OCI-LY7 (cell line): ENCODE data around the gene UBE2G1. TPM values are rescaled to one million over a fixed set of nuclear protein-coding genes. Genes with fewer than 3 reads are reported as not detected.

ENCODE experiments used
- BruUV-seq: library from RNA; stranded (reverse); fragments of 400-500 nt; replicated peaks from 2 replicates; lab custom pipeline; 2021; lab: Mats Ljungman, UMichigan
- CTCF ChIA-PET: fragments of 300-600 bp; sonication (Branson Sonifier 250); formaldehyde crosslinking; loops from one replicate; lab custom pipeline; 2022; ENCODE audit warnings: antibody characterized with exemption; ENCODE audit not compliant: unreplicated experiment; lab: Charles Lee
- POLR2A ChIA-PET: fragments of 300-600 bp; sonication (Branson Sonifier 250); formaldehyde crosslinking; loops from one replicate; lab custom pipeline; 2022; ENCODE audit warnings: antibody characterized with exemption; lab: Charles Lee
- DNase-seq: peaks from one replicate; pipeline ENCODE4 v3.0.0-alpha.2; 2015; ENCODE audit warnings: low spot score
- H2AFZ ChIP-seq: fragments of 200-600 bp; sonication (generic), shearing (Covaris generic); 2 replicates; pipeline ENCODE4 v1.6.1; 2014; ENCODE audit warnings: mild to moderate bottlenecking, antibody characterized with exemption, low read length, moderate library complexity
- H3K27ac ChIP-seq: fragments of 200-600 bp; sonication (generic); 2 replicates; pipeline ENCODE4 v1.5.1; 2014; ENCODE audit warnings: mixed run types, low read depth, mild to moderate bottlenecking, moderate library complexity, low read length, inconsistent platforms; ENCODE audit not compliant: poor library complexity, severe bottlenecking
- H3K36me3 ChIP-seq: fragments of 200-600 bp; sonication (generic); 2 replicates; pipeline ENCODE4 v1.6.1; 2014; ENCODE audit warnings: mild to moderate bottlenecking, antibody characterized with exemption, low read length, moderate library complexity, mixed read lengths; ENCODE audit not compliant: insufficient read depth
- H3K4me1 ChIP-seq: fragments of 200-600 bp; sonication (generic); 2 replicates; pipeline ENCODE4 v1.5.1; 2014; ENCODE audit warnings: mild to moderate bottlenecking, low read length; ENCODE audit not compliant: insufficient read depth, poor library complexity, severe bottlenecking
- H3K4me2 ChIP-seq: fragments of 200-600 bp; sonication (generic); 2 replicates; pipeline ENCODE4 v1.6.1; 2014; ENCODE audit warnings: mild to moderate bottlenecking, low read length
- H3K4me3 ChIP-seq: fragments of 200-600 bp; sonication (generic); 2 replicates; pipeline ENCODE4 v1.5.1; 2014; ENCODE audit warnings: mild to moderate bottlenecking, low read depth, low read length; ENCODE audit not compliant: poor library complexity, severe bottlenecking
- H3K79me2 ChIP-seq: fragments of 200-600 bp; sonication (generic); 2 replicates; pipeline ENCODE4 v1.6.1; 2016; ENCODE audit warnings: low read depth, mild to moderate bottlenecking, low read length, moderate library complexity, mixed read lengths; ENCODE audit not compliant: insufficient read depth
- H3K9me2 ChIP-seq: fragments of 200-600 bp; sonication (generic); 2 replicates; pipeline ENCODE4 v1.6.1; 2016; ENCODE audit warnings: mild to moderate bottlenecking, low read length, mixed read lengths; ENCODE audit not compliant: insufficient read depth
- H3K9me3 ChIP-seq: fragments of 200-600 bp; sonication (generic); 2 replicates; pipeline ENCODE4 v1.6.1; 2014; ENCODE audit warnings: mild to moderate bottlenecking, mixed run types, low read length, mixed read lengths
- H4K20me1 ChIP-seq: fragments of 200-600 bp; sonication (generic); 2 replicates; pipeline ENCODE4 v1.6.1; 2014; ENCODE audit warnings: mild to moderate bottlenecking, antibody characterized with exemption, low read length, moderate library complexity, mixed read lengths; ENCODE audit not compliant: insufficient read depth
- CTCF ChIP-seq: fragments of 200-600 bp; sonication (generic); conservative IDR thresholded peaks from 2 replicates; pipeline ENCODE4 v1.5.1; 2014; ENCODE audit warnings: mild to moderate bottlenecking, antibody characterized with exemption, low read length, moderate library complexity, mixed read lengths
- EZH2phosphoT487 ChIP-seq: fragments of 200-600 bp; sonication (generic); IDR thresholded peaks from 2 replicates; pipeline ENCODE4 v1.6.1; 2018; ENCODE audit warnings: low read depth, borderline replicate concordance, mild to moderate bottlenecking, mixed run types, antibody characterized with exemption, low read length, moderate library complexity, mixed read lengths
- intact Hi-C: fragments of 100-400 bp; cut with micrococcal nuclease; formaldehyde crosslinking; loops from one replicate; pipeline ENCODE4 v1.10.0; 2022; ENCODE audit not compliant: unreplicated experiment
- small RNA-seq: library from RNA; depleted of rRNA; stranded (forward); fragments of <200 nt; gene quantifications from one replicate; pipeline ENCODE3, GENCODE V24; 2014
- total RNA-seq, 2 experiments: library from RNA; depleted of rRNA in 1 of 2; stranded (reverse); fragments of >200 nt in 1 of 2; shearing (Covaris generic) in 1 of 2; gene quantifications; 2 replicates each; pipeline ENCODE4 v1.2.3, GENCODE V29; 2014 to 2022

Gene UBE2G1
- total RNA-seq, 2 experiments from 2014 or later: 115 to 216 TPM

- H4K20me1 ChIP-seq: no peaks in the 10 kb centered on the region; the same call in 1 of the 2 replicates
- no peak overlapping the region for H2AFZ ChIP-seq
- H3K9me3 ChIP-seq: no peaks in the 10 kb centered on the region
- TF ChIP-seq EZH2phosphoT487 (no peak), CTCF (no peak)
- no peak overlapping the region for H3K4me2 ChIP-seq
- ChIA-PET CTCF (no interaction called here), POLR2A (no interaction called here)
- no peak overlapping the region for H3K27ac ChIP-seq
- intact Hi-C loops: no loop called here
- peaks cover 2% of the 10 kb centered on the region for H3K4me1 ChIP-seq
- peaks cover 47% of the 10 kb centered on the region for H3K36me3 ChIP-seq
- no peaks in the 10 kb centered on the region for H3K9me2 ChIP-seq
- H3K4me3 ChIP-seq: no peak overlapping the region
- H3K79me2 ChIP-seq: no peaks in the 10 kb centered on the region
- no TSS peak for BruUV-seq
- DNase-seq: no peak
Measured at GRCh38 chr17:4221163-4221562, 145.3 kb downstream of the UBE2G1 start.

- Histone ChIP-seq H2AFZ (no peak overlapping the region), H3K4me1 (peaks cover 7% of the 10 kb centered on the region), H3K36me3 (peaks cover 47% of the 10 kb centered on the region), H4K20me1 (no peaks in the 10 kb centered on the region; the same call in 1 of the 2 replicates), H3K9me3 (no peaks in the 10 kb centered on the region), H3K9me2 (no peaks in the 10 kb centered on the region), H3K27ac (no peak overlapping the region), H3K4me3 (no peak overlapping the region), H3K4me2 (no peak overlapping the region), H3K79me2 (no peaks in the 10 kb centered on the region)
- ChIA-PET POLR2A (interaction anchor here (0.6 kb wide), 1 partner anchor 236 kb away, joined by 3 read pairs; no protein-coding TSS in a partner anchor), CTCF (no interaction called here)
- intact Hi-C loops: no loop called here
- no peak for DNase-seq
- no TSS peak for BruUV-seq
- TF ChIP-seq CTCF (no peak), EZH2phosphoT487 (no peak)
Measured at GRCh38 chr17:4220655-4221054, 145.8 kb downstream of the UBE2G1 start.

Small RNA genes lying within 50 kb of the gene (small RNA-seq; reads per million reads assigned to genes)
- gene RN7SL774P: not detected

Other genes with a start within 250 kb of the UBE2G1 start
- 25.3 and 35.4 TPM in 2 replicates for gene ZZEF1, start 223.6 kb downstream of the UBE2G1 start, total RNA-seq (2014; rRNA removed; shearing (Covaris generic))
- 51.5 and 54.9 TPM in 2 replicates for gene ZZEF1, start 223.6 kb downstream of the UBE2G1 start, total RNA-seq (2022)
- 6.9 and 18.5 TPM in 2 replicates for gene CYB5D2, start 223.5 kb downstream of the UBE2G1 start, total RNA-seq (2014; rRNA removed; shearing (Covaris generic))
- 16.7 and 17.2 TPM in 2 replicates for gene CYB5D2, start 223.5 kb downstream of the UBE2G1 start, total RNA-seq (2022)
- gene ANKFY1, start 102.7 kb downstream of the UBE2G1 start, total RNA-seq (2014; rRNA removed; shearing (Covaris generic)): 25.8 and 25.9 TPM in 2 replicates
- 56.2 and 56.7 TPM in 2 replicates for gene ANKFY1, start 102.7 kb downstream of the UBE2G1 start, total RNA-seq (2022)
- gene SPNS3, start 67.3 kb upstream of the UBE2G1 start, total RNA-seq (2014; rRNA removed; shearing (Covaris generic)): 43.8 and 51.2 TPM in 2 replicates
- 52.3 and 54.6 TPM in 2 replicates for gene SPNS3, start 67.3 kb upstream of the UBE2G1 start, total RNA-seq (2022)
- 1.1 and 5.4 TPM in 2 replicates for gene SPNS2, start 132.2 kb upstream of the UBE2G1 start, total RNA-seq (2014; rRNA removed; shearing (Covaris generic))
- gene SPNS2, start 132.2 kb upstream of the UBE2G1 start, total RNA-seq (2022): 1.6 TPM in 2 replicates
- gene MYBBP1A, start 188.7 kb upstream of the UBE2G1 start, total RNA-seq (2014; rRNA removed; shearing (Covaris generic)): 137 and 142 TPM in 2 replicates
- 106 and 131 TPM in 2 replicates for gene MYBBP1A, start 188.7 kb upstream of the UBE2G1 start, total RNA-seq (2022)
- not detected in 2 replicates for gene GGT6, start 193.9 kb upstream of the UBE2G1 start, total RNA-seq (2014; rRNA removed; shearing (Covaris generic))
- not detected in 2 replicates for gene GGT6, start 193.9 kb upstream of the UBE2G1 start, total RNA-seq (2022)
- gene SMTNL2, start 217.9 kb upstream of the UBE2G1 start, total RNA-seq (2014; rRNA removed; shearing (Covaris generic)): not detected in 2 replicates
- gene SMTNL2, start 217.9 kb upstream of the UBE2G1 start, total RNA-seq (2022): not detected in 2 replicates